Neural cell (in vitro differentiated cells): ENCODE results near the gene RNPEPL1. TPM values are rescaled to one million over a fixed set of nuclear protein-coding genes. Genes with fewer than 3 reads are reported as not detected.

ENCODE experiments used
- H2AFZ ChIP-seq: fragments of 200-600, 300-800 bp; sonication (generic), shearing (Covaris generic); 2 replicates; pipeline ENCODE4 v1.6.0; 2014; ENCODE audit warnings: low read depth, mild to moderate bottlenecking, antibody characterized with exemption, low read length, moderate library complexity
- H3F3A ChIP-seq: fragments of 200-600 bp; shearing (Covaris generic); 2 replicates; pipeline ENCODE4 v1.6.1; 2016; ENCODE audit warnings: mild to moderate bottlenecking, moderate library complexity, mixed read lengths, antibody characterized with exemption, low read length; ENCODE audit not compliant: insufficient read depth, poor library complexity, severe bottlenecking
- H3K27ac ChIP-seq: fragments of 200-600, 300-800 bp; sonication (generic), shearing (Covaris generic); 2 replicates; pipeline ENCODE4 v1.5.1; 2014; ENCODE audit warnings: mild to moderate bottlenecking, low read length, moderate library complexity
- H3K27me3 ChIP-seq: fragments of 300-800, 200-600 bp; sonication (generic), shearing (Covaris generic); 2 replicates; pipeline ENCODE4 v1.6.0; 2014; ENCODE audit warnings: mild to moderate bottlenecking, low read depth, low read length, moderate library complexity; ENCODE audit not compliant: insufficient read depth
- H3K36me3 ChIP-seq: fragments of 300-800, 200-600 bp; sonication (generic), shearing (Covaris generic); 2 replicates; pipeline ENCODE4 v1.5.1; 2014; ENCODE audit warnings: mild to moderate bottlenecking, antibody characterized with exemption, low read length, moderate library complexity; ENCODE audit not compliant: insufficient read depth
- H3K4me2 ChIP-seq: fragments of 300-800, 200-600 bp; sonication (generic), shearing (Covaris generic); 2 replicates; pipeline ENCODE4 v1.6.0; 2014; ENCODE audit warnings: mild to moderate bottlenecking, low read length
- H3K4me3 ChIP-seq: fragments of 300-800, 200-600 bp; sonication (generic), shearing (Covaris generic); 2 replicates; pipeline ENCODE4 v1.5.1; 2014; ENCODE audit warnings: mild to moderate bottlenecking, low read length, moderate library complexity
- H3K79me2 ChIP-seq: fragments of 200-600 bp; shearing (Covaris generic); replicated peaks from 2 replicates; pipeline ENCODE4 v1.6.0; 2014; ENCODE audit warnings: mild to moderate bottlenecking, low read length, moderate library complexity; ENCODE audit not compliant: insufficient read depth
- H3K9ac ChIP-seq: fragments of 300-800, 200-600 bp; sonication (generic), shearing (Covaris generic); 2 replicates; pipeline ENCODE4 v1.6.1; 2016; ENCODE audit warnings: mild to moderate bottlenecking, low read length, mixed read lengths
- H3K9me2 ChIP-seq: fragments of 200-600 bp; shearing (Covaris generic); 2 replicates; pipeline ENCODE4 v1.6.1; 2016; ENCODE audit warnings: mild to moderate bottlenecking, low read length, mixed read lengths; ENCODE audit not compliant: insufficient read depth
- H3K9me3 ChIP-seq: fragments of 200-600, 300-800 bp; sonication (generic), shearing (Covaris generic); 2 replicates; pipeline ENCODE4 v1.6.1; 2016; ENCODE audit warnings: mild to moderate bottlenecking, mixed run types, low read length, moderate library complexity, mixed read lengths
- H4K20me1 ChIP-seq: fragments of 200-600 bp; shearing (Covaris generic); 2 replicates; pipeline ENCODE4 v1.6.1; 2016; ENCODE audit warnings: mild to moderate bottlenecking, mixed run types; ENCODE audit not compliant: insufficient read depth
- CTCF ChIP-seq: fragments of 450-650 bp; IDR thresholded peaks from 2 replicates; pipeline ENCODE4 v1.5.1; 2014; ENCODE audit warnings: antibody characterized with exemption, mild to moderate bottlenecking, moderate library complexity; ENCODE audit not compliant: poor library complexity, severe bottlenecking
- EP300 ChIP-seq: fragments of 450-650 bp; conservative IDR thresholded peaks from 2 replicates; pipeline ENCODE4 v1.6.1; 2014; ENCODE audit warnings: antibody characterized with exemption, mild to moderate bottlenecking, moderate library complexity; ENCODE audit not compliant: poor library complexity, severe bottlenecking
- EZH2 ChIP-seq: fragments of 200-600, 300-800 bp; shearing (Covaris generic), sonication (generic); IDR thresholded peaks from 2 replicates; pipeline ENCODE4 v1.6.1; 2014; ENCODE audit warnings: antibody characterized with exemption, low read length, borderline replicate concordance, mild to moderate bottlenecking; ENCODE audit not compliant: insufficient read depth, poor library complexity, severe bottlenecking
- MXI1 ChIP-seq: fragments of 450-650 bp; conservative IDR thresholded peaks from 2 replicates; pipeline ENCODE4 v1.6.1; 2014; ENCODE audit warnings: antibody characterized with exemption, mild to moderate bottlenecking; ENCODE audit not compliant: poor library complexity, severe bottlenecking
- POLR2AphosphoS5 ChIP-seq: IDR thresholded peaks from 2 replicates; pipeline ENCODE4 v1.6.1; 2012
- RAD21 ChIP-seq: fragments of 450-650 bp; conservative IDR thresholded peaks from 2 replicates; pipeline ENCODE4 v1.6.1; 2014; ENCODE audit warnings: antibody characterized with exemption, mild to moderate bottlenecking, moderate library complexity
- REST ChIP-seq: IDR thresholded peaks from 2 replicates; pipeline ENCODE4 v1.6.1; 2012; ENCODE audit warnings: borderline replicate concordance
- SMC3 ChIP-seq: fragments of 450-650 bp; conservative IDR thresholded peaks from 2 replicates; pipeline ENCODE4 v1.6.1; 2014; ENCODE audit warnings: antibody characterized with exemption, mild to moderate bottlenecking, moderate library complexity; ENCODE audit not compliant: poor library complexity
- TAF1 ChIP-seq: IDR thresholded peaks from 2 replicates; pipeline ENCODE4 v1.6.1; 2012; ENCODE audit warnings: low read depth
- polyA plus RNA-seq: library from polyadenylated mRNA; depleted of rRNA; stranded (reverse); fragments of >200 nt; gene quantifications from 2 replicates; pipeline ENCODE4 v1.2.3, GENCODE V29; 2014

RNPEPL1 gene
- polyA plus RNA-seq, 1 donor from 2014 or later: 16.1 TPM

GRCh38 chr2:240599141-240599583 is 30.9 kb downstream of the RNPEPL1 start:
- H3K9me2 ChIP-seq: no peaks in the 10 kb centered on the region
- H2AFZ ChIP-seq: no peak overlapping the region
- no peaks in the 10 kb centered on the region for H3F3A ChIP-seq
- H4K20me1 ChIP-seq: no peaks in the 10 kb centered on the region
- TF ChIP-seq RAD21: no peak
- TF ChIP-seq CTCF: no peak
- TF ChIP-seq REST: no peak
- no peak for TF ChIP-seq SMC3
- TF ChIP-seq TAF1: no peak
- TF ChIP-seq POLR2AphosphoS5: no peak
- no peak for TF ChIP-seq MXI1
- TF ChIP-seq EP300: no peak
- TF ChIP-seq EZH2: no peak
- no peak overlapping the region for H3K4me2 ChIP-seq
- no peak overlapping the region for H3K4me3 ChIP-seq
- no peaks in the 10 kb centered on the region for H3K36me3 ChIP-seq
- H3K9me3 ChIP-seq: no peaks in the 10 kb centered on the region
- no peaks in the 10 kb centered on the region for H3K27me3 ChIP-seq
- H3K79me2 ChIP-seq: no peaks in the 10 kb centered on the region
- no peak overlapping the region for H3K9ac ChIP-seq
- no peak overlapping the region for H3K27ac ChIP-seq

GRCh38 chr2:240600451-240600961 is 32.2 kb downstream of the RNPEPL1 start:
- Histone ChIP-seq H3K27ac (no peak overlapping the region), H2AFZ (no peak overlapping the region), H3K4me3 (no peak overlapping the region), H3K9me3 (no peaks in the 10 kb centered on the region), H3F3A (no peaks in the 10 kb centered on the region), H4K20me1 (no peaks in the 10 kb centered on the region), H3K36me3 (no peaks in the 10 kb centered on the region), H3K79me2 (no peaks in the 10 kb centered on the region), H3K4me2 (no peak overlapping the region), H3K9ac (no peak overlapping the region), H3K9me2 (no peaks in the 10 kb centered on the region), H3K27me3 (no peaks in the 10 kb centered on the region)
- TF ChIP-seq EP300: no peak
- TF ChIP-seq POLR2AphosphoS5: no peak
- TF ChIP-seq RAD21: no peak
- TF ChIP-seq SMC3: no peak
- no peak for TF ChIP-seq EZH2
- TF ChIP-seq REST: no peak
- no peak for TF ChIP-seq CTCF
- TF ChIP-seq MXI1: no peak
- no peak for TF ChIP-seq TAF1
